GM15510 (cell line): ENCODE data around the gene OSBPL9.

Experiments
- POLR2A ChIP-seq: IDR thresholded peaks from 3 replicates; pipeline ENCODE4 v1.6.1; 2011; ENCODE audit warnings: borderline replicate concordance; ENCODE audit not compliant: insufficient read length; ENCODE audit errors: extremely low read depth

Gene OSBPL9

GRCh38 chr1:51752073-51752948 is 135.4 kb downstream of the OSBPL9 start:
- no peak for TF ChIP-seq POLR2A

GRCh38 chr1:51753969-51754368 is 137.1 kb downstream of the OSBPL9 start:
- no peak for TF ChIP-seq POLR2A

- no peak for TF ChIP-seq POLR2A
These were observed 137.8 kb downstream of the OSBPL9 start for GRCh38 chr1:51754666-51755065.

GRCh38 chr1:51755437-51755836 is 138.5 kb downstream of the OSBPL9 start:
- no peak for TF ChIP-seq POLR2A

- TF ChIP-seq POLR2A: no peak
These were observed 139.4 kb downstream of the OSBPL9 start for GRCh38 chr1:51756290-51756689.

- TF ChIP-seq POLR2A: no peak
These were observed 141.4 kb downstream of the OSBPL9 start for GRCh38 chr1:51758310-51758709.

- TF ChIP-seq POLR2A: no peak
These were observed 144.0 kb downstream of the OSBPL9 start for GRCh38 chr1:51760872-51761271.

GRCh38 chr1:51761351-51761750 is 144.5 kb downstream of the OSBPL9 start:
- TF ChIP-seq POLR2A: no peak

GRCh38 chr1:51768971-51769588 is 152.2 kb downstream of the OSBPL9 start:
- no peak for TF ChIP-seq POLR2A

GRCh38 chr1:51776408-51776807 is 159.5 kb downstream of the OSBPL9 start:
- TF ChIP-seq POLR2A: no peak

GRCh38 chr1:51780927-51781326 is 164.0 kb downstream of the OSBPL9 start:
- TF ChIP-seq POLR2A: no peak

GRCh38 chr1:51784997-51785421 is 168.1 kb downstream of the OSBPL9 start:
- TF ChIP-seq POLR2A: no peak

- no peak for TF ChIP-seq POLR2A
These were observed 172.0 kb downstream of the OSBPL9 start for GRCh38 chr1:51788938-51789337.

GRCh38 chr1:51789342-51789741 is 172.4 kb downstream of the OSBPL9 start:
- no peak for TF ChIP-seq POLR2A

- no peak for TF ChIP-seq POLR2A
These were observed 173.5 kb downstream of the OSBPL9 start for GRCh38 chr1:51790385-51790784.

- TF ChIP-seq POLR2A: no peak
These were observed 175.0 kb downstream of the OSBPL9 start for GRCh38 chr1:51791888-51792287.
